ENCODE results near the gene NENF. TPM values are rescaled to one million over a fixed set of nuclear protein-coding genes. Genes with fewer than 3 reads are reported as not detected.

NENF gene
- total and polyA plus RNA-seq, 4 donors, result 6.6 to 44.3 (median 16.0) TPM

- H3K27ac ChIP-seq (ENCODE audit: low read depth in 1 of 2, low read length in 2 of 2), result no peak overlapping the region
- H3K4me1 ChIP-seq (ENCODE audit: control insufficient read depth in 4 of 4, insufficient read depth in 4 of 4, low read length in 3 of 4), result peaks cover 0 to 3% (median 0%) of the 10 kb centered on the region in 4 donors
- no peaks in the 10 kb centered on the region for H3K27me3 ChIP-seq (ENCODE audit: control insufficient read depth in 4 of 4, insufficient read depth in 4 of 4, low read length in 3 of 4)
- peaks cover 0 to 3% (median 0%) of the 10 kb centered on the region in 4 donors for H3K9me3 ChIP-seq (ENCODE audit: control insufficient read depth in 4 of 4, low read length in 3 of 4)
- no peaks in the 10 kb centered on the region for H3K36me3 ChIP-seq (ENCODE audit: control insufficient read depth in 4 of 4, insufficient read depth in 3 of 4, low read depth in 1 of 4, low read length in 3 of 4)
- no peak for DNase-seq (ENCODE audit: low spot score)
- 82% methylated on average over 12 of the region's 12 CpGs for WGBS
- H3K4me3 ChIP-seq (ENCODE audit: low read depth in 1 of 3, low read length in 3 of 3), result no peak overlapping the region
- no peak overlapping the region for H3K9ac ChIP-seq (ENCODE audit: low read depth in 1 of 2, low read length in 2 of 2)
- TF ChIP-seq FOXA2 (IDR thresholded peaks at IDR 0.05) (no peak), EGR1 (IDR thresholded peaks at IDR 0.05; ENCODE audit: low read depth in 2 of 2) (no peak), GABPA (IDR thresholded peaks at IDR 0.05 in 1 of 2, conservative IDR thresholded peaks at IDR 0.05 in 1 of 2) (no peak), RAD21 (IDR thresholded peaks at IDR 0.05) (no peak), RXRA (IDR thresholded peaks at IDR 0.05) (no peak), CTCF (IDR thresholded peaks at IDR 0.05; ENCODE audit: low read depth, low read length, missing input control) (no peak), HNF4G (IDR thresholded peaks at IDR 0.05) (no peak), FOXA1 (IDR thresholded peaks at IDR 0.05) (no peak), SP1 (IDR thresholded peaks at IDR 0.05) (no peak), TAF1 (conservative IDR thresholded peaks at IDR 0.05) (no peak), MAX (IDR thresholded peaks at IDR 0.05) (no peak), REST (IDR thresholded peaks at IDR 0.05) (no peak), ATF3 (IDR thresholded peaks at IDR 0.05) (no peak), HNF4A (conservative IDR thresholded peaks at IDR 0.05) (no peak), NR2F2 (IDR thresholded peaks at IDR 0.05) (no peak), JUND (IDR thresholded peaks at IDR 0.05) (no peak), ZBTB33 (IDR thresholded peaks at IDR 0.05) (no peak), YY1 (IDR thresholded peaks at IDR 0.05) (no peak)
These were observed 20.6 kb downstream of the NENF start for GRCh38 chr1:212453156-212453857.
